DOHH2 (cell line): Measurements from ENCODE around the gene SENP5.

Source experiments
- EZH2phosphoT487 ChIP-seq: fragments of 200-600 bp; sonication (generic); IDR thresholded peaks from 2 replicates; pipeline ENCODE4 v1.6.1; 2017; ENCODE audit warnings: borderline replicate concordance, mild to moderate bottlenecking, antibody characterized with exemption, low read length, moderate library complexity, mixed read lengths
- TF ChIP-seq, protein P1 (sequence below): fragments of 200-600 bp; sonication (generic); IDR thresholded peaks from one replicate; pipeline ENCODE4 v1.5.1; 2014; ENCODE audit warnings: antibody characterized with exemption, mild to moderate bottlenecking, low read depth, low read length; ENCODE audit not compliant: poor library complexity, severe bottlenecking

DNA sequence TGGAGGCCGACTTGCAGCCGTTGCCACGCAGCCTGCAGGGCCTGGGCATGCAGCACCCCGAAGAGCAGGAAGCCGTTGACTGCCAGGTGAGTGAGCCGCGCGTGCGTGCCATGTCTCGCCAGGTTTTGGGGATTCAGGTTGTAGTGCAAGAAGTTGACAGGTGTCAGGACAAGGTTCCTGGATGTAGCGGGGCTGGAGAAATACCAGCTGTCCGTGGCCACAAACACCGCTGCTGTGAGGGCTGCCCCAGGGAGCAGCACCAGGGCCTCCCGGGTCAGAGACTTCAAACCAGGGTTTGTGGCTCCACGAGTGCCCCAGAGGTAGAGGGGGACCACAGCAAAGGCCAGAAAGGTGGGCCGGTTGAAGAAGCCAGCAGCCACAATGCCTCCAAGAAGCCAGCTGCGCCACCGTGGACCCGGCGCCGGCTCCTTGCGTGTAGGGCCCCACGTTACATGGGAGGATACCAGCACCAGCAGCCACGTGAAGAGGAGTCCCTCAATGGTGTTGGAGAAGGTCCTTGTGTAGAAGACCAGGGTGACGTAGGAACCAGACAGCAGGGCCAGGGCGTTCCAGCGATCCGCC is 80.2 kb downstream of the SENP5 start:
- TF ChIP-seq, protein P1, sequence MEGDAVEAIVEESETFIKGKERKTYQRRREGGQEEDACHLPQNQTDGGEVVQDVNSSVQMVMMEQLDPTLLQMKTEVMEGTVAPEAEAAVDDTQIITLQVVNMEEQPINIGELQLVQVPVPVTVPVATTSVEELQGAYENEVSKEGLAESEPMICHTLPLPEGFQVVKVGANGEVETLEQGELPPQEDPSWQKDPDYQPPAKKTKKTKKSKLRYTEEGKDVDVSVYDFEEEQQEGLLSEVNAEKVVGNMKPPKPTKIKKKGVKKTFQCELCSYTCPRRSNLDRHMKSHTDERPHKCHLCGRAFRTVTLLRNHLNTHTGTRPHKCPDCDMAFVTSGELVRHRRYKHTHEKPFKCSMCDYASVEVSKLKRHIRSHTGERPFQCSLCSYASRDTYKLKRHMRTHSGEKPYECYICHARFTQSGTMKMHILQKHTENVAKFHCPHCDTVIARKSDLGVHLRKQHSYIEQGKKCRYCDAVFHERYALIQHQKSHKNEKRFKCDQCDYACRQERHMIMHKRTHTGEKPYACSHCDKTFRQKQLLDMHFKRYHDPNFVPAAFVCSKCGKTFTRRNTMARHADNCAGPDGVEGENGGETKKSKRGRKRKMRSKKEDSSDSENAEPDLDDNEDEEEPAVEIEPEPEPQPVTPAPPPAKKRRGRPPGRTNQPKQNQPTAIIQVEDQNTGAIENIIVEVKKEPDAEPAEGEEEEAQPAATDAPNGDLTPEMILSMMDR: no peak
- TF ChIP-seq EZH2phosphoT487: no peak
